ENCODE measurements around the gene MFN2. TPM values are rescaled to one million over a fixed set of nuclear protein-coding genes. Genes with fewer than 3 reads are reported as not detected.
A peak's percentile ranks its signal among the peaks of the same experiment; 100 is the strongest.

MFN2 gene
- total and polyA plus RNA-seq, 4 donors = 26.7 to 70.8 (median 39.9) TPM

DNA sequence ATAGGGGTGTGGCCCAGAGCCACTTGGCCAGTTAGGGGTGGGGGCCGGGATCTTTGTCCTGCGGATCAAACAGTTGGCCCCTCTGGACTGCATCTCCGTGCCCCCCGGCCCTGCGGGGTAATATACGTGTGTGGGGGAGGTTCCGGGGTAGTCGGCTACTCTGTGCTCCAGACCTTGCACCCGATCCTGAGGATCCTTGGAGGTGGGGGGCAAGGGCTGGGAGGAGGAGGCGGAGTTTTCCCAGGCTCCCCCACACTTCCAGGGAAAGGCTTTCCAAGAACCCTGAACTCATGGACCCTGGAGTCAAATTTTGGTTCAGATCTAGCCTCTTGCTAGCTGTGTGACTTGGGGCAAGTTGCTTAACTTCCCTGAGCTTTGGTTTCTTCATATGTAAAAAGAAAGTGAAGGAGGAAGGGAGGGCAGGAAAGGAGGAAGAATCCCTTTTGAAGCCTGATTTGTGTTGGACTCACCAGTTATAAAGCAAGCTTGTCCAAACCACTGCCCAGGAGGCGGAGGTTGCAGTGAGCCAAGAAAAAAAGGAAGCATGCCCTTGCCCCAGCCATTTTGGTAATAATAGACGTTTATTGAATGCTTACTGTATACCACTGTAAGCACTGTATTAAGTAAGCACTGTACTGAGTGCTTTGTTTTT is 39.7 kb downstream of the MFN2 start:
- WGBS, 2 donors = 7 to 9% methylated on average over 10 to 12 of the region's 12 CpGs
- no peaks in the 10 kb centered on the region for H3K27me3 ChIP-seq (ENCODE audit: control insufficient read depth in 3 of 3, insufficient read depth in 3 of 3, low read length in 2 of 3)
- H3K9ac ChIP-seq (ENCODE audit: insufficient read depth in 1 of 2, low read length in 2 of 2) = peak overlapping the region; percentile 20 to 26
- ATAC-seq (ENCODE audit: insufficient read depth, low FRiP score) (no peak), DNase-seq (peak in 1 of 3 donors; percentile 31)
- peaks cover 0 to 7% (median 5%) of the 10 kb centered on the region in 5 donors for H3K4me1 ChIP-seq (ENCODE audit: control insufficient read depth in 5 of 5, insufficient read depth in 5 of 5, low read length in 5 of 5)
- peaks cover 0 to 19% (median 10%) of the 10 kb centered on the region in 4 donors for H3K36me3 ChIP-seq (ENCODE audit: control insufficient read depth in 4 of 4, insufficient read depth in 4 of 4, low read length in 4 of 4)
- H3K27ac ChIP-seq (ENCODE audit: low read depth in 1 of 2, low read length in 1 of 2) = peak overlapping the region; percentile 85 to 90
- no peaks in the 10 kb centered on the region for H3K9me3 ChIP-seq (ENCODE audit: control insufficient read depth in 4 of 4, insufficient read depth in 3 of 4, low read length in 3 of 4)
- TF ChIP-seq, protein P1, sequence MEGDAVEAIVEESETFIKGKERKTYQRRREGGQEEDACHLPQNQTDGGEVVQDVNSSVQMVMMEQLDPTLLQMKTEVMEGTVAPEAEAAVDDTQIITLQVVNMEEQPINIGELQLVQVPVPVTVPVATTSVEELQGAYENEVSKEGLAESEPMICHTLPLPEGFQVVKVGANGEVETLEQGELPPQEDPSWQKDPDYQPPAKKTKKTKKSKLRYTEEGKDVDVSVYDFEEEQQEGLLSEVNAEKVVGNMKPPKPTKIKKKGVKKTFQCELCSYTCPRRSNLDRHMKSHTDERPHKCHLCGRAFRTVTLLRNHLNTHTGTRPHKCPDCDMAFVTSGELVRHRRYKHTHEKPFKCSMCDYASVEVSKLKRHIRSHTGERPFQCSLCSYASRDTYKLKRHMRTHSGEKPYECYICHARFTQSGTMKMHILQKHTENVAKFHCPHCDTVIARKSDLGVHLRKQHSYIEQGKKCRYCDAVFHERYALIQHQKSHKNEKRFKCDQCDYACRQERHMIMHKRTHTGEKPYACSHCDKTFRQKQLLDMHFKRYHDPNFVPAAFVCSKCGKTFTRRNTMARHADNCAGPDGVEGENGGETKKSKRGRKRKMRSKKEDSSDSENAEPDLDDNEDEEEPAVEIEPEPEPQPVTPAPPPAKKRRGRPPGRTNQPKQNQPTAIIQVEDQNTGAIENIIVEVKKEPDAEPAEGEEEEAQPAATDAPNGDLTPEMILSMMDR (IDR thresholded peaks at IDR 0.05; ENCODE audit: control extremely low read depth, extremely low read depth) = no peak
- peak overlapping the region; percentile 83 for H3K4me3 ChIP-seq

DNA sequence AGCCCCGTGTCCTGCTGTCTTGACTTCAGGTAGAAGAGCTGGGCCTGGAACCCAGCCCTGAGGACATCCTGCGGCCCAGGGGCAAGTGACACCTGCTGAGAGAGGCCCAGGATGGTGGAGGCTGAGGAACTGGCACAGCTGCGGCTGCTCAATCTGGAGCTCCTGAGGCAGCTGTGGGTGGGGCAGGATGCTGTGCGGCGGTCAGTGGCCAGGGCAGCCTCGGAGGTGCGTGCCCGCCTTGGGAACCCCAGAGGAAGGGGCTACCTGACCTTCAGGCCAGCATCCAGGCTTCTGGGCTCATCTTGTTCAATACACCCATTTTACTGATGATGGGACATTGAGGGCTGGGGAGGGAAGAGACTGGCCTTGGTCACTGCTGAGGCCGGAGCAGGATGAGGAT is 41.4 kb downstream of the MFN2 start:
- ATAC-seq (ENCODE audit: insufficient read depth, low FRiP score) (no peak), DNase-seq (no peak)
- TF ChIP-seq, protein P1 (IDR thresholded peaks at IDR 0.05; ENCODE audit: control extremely low read depth, extremely low read depth) = no peak
- Histone ChIP-seq H3K9ac (ENCODE audit: insufficient read depth in 1 of 2, low read length in 2 of 2) (no peak overlapping the region), H3K4me3 (no peak overlapping the region), H3K27me3 (ENCODE audit: control insufficient read depth in 3 of 3, insufficient read depth in 3 of 3, low read length in 2 of 3) (no peaks in the 10 kb centered on the region), H3K36me3 (ENCODE audit: control insufficient read depth in 4 of 4, insufficient read depth in 4 of 4, low read length in 4 of 4) (peaks cover 0 to 28% (median 13%) of the 10 kb centered on the region in 4 donors), H3K9me3 (ENCODE audit: control insufficient read depth in 4 of 4, insufficient read depth in 3 of 4, low read length in 3 of 4) (no peaks in the 10 kb centered on the region), H3K27ac (ENCODE audit: low read depth in 1 of 2, low read length in 1 of 2) (peak overlapping the region in 1 of 2 donors; percentile 25), H3K4me1 (ENCODE audit: control insufficient read depth in 5 of 5, insufficient read depth in 5 of 5, low read length in 5 of 5) (peaks cover 0 to 7% (median 5%) of the 10 kb centered on the region in 5 donors)
- WGBS, 2 donors = 95 to 98% methylated on average over 9 of the region's 9 CpGs

DNA sequence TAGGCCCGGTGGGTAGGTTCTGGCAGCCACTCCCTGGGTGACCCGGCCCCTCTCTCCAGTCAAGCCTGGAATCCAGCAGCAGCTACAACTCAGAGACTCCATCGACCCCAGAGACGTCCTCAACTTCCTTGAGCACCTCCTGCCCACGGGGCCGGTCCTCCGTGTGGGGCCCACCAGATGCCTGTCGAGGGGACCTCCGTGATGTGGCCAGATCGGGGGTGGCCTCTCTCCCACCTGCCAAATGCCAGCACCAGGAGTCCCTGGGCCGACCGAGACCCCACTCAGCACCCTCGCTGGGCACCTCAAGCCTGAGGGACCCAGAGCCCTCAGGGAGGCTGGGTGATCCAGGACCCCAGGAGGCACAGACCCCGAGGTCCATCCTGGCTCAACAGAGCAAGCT is 41.8 kb downstream of the MFN2 start:
- Histone ChIP-seq H3K4me3 (no peak overlapping the region), H3K9me3 (ENCODE audit: control insufficient read depth in 4 of 4, insufficient read depth in 3 of 4, low read length in 3 of 4) (no peaks in the 10 kb centered on the region), H3K27ac (ENCODE audit: low read depth in 1 of 2, low read length in 1 of 2) (no peak overlapping the region), H3K9ac (ENCODE audit: insufficient read depth in 1 of 2, low read length in 2 of 2) (no peak overlapping the region), H3K4me1 (ENCODE audit: control insufficient read depth in 5 of 5, insufficient read depth in 5 of 5, low read length in 5 of 5) (peaks cover 0 to 7% (median 5%) of the 10 kb centered on the region in 5 donors), H3K36me3 (ENCODE audit: control insufficient read depth in 4 of 4, insufficient read depth in 4 of 4, low read length in 4 of 4) (peaks cover 0 to 30% (median 13%) of the 10 kb centered on the region in 4 donors), H3K27me3 (ENCODE audit: control insufficient read depth in 3 of 3, insufficient read depth in 3 of 3, low read length in 2 of 3) (no peaks in the 10 kb centered on the region)
- TF ChIP-seq, protein P1 (IDR thresholded peaks at IDR 0.05; ENCODE audit: control extremely low read depth, extremely low read depth) = no peak
- no peak for ATAC-seq (ENCODE audit: insufficient read depth, low FRiP score)
- 96 to 98% methylated on average over 14 of the region's 14 CpGs for WGBS, 2 donors
- no peak for DNase-seq
